ENCODE results near the gene ACP7.
"Not testable (repeated sequence)": the region's sequence is repeated elsewhere in the genome, so short reads cannot be mapped to it uniquely, and the experiment has no call there.

Gene ACP7

GRCh38 chr19:39078436-39079200 lies 5.5 kb upstream of the ACP7 start:
- DNase-seq: no peak

GRCh38 chr19:39080431-39080830 lies 3.7 kb upstream of the ACP7 start:
- DNase-seq: no peak

GRCh38 chr19:39082167-39082566 lies 2.0 kb upstream of the ACP7 start:
- no peak for DNase-seq

- DNase-seq: no peak
Measured at GRCh38 chr19:39082745-39083598, 1.2 kb upstream of the ACP7 start.

GRCh38 chr19:39083599-39083982 lies 577 bp upstream of the ACP7 start:
- DNase-seq: no peak

GRCh38 chr19:39084732-39085080 lies 538 bp downstream of the ACP7 start:
- DNase-seq: no peak

GRCh38 chr19:39085392-39085791 lies 1.2 kb downstream of the ACP7 start:
- no peak for DNase-seq

- no peak for DNase-seq
Measured at GRCh38 chr19:39086386-39086785, 2.2 kb downstream of the ACP7 start.

GRCh38 chr19:39087907-39088686 lies 3.9 kb downstream of the ACP7 start:
- DNase-seq: no peak

GRCh38 chr19:39090016-39090415 lies 5.8 kb downstream of the ACP7 start:
- DNase-seq: not testable (repeated sequence)

- DNase-seq: no peak
Measured at GRCh38 chr19:39090881-39091280, 6.7 kb downstream of the ACP7 start.

GRCh38 chr19:39095799-39096540 lies 11.8 kb downstream of the ACP7 start:
- not testable (repeated sequence) for DNase-seq

GRCh38 chr19:39097299-39097698 lies 13.1 kb downstream of the ACP7 start:
- no peak for DNase-seq

GRCh38 chr19:39097721-39098120 lies 13.6 kb downstream of the ACP7 start:
- DNase-seq: no peak

- DNase-seq: no peak
Measured at GRCh38 chr19:39098365-39099269, 14.4 kb downstream of the ACP7 start.

- no peak for DNase-seq
Measured at GRCh38 chr19:39099341-39099740, 15.2 kb downstream of the ACP7 start.

- DNase-seq: no peak
Measured at GRCh38 chr19:39100500-39101166, 16.5 kb downstream of the ACP7 start.

- no peak for DNase-seq
Measured at GRCh38 chr19:39103151-39103550, 19.0 kb downstream of the ACP7 start.

GRCh38 chr19:39104186-39104596 lies 20.0 kb downstream of the ACP7 start:
- no peak for DNase-seq

- DNase-seq: no peak
Measured at GRCh38 chr19:39106194-39106593, 22.0 kb downstream of the ACP7 start.

- no peak for DNase-seq
Measured at GRCh38 chr19:39109641-39110040, 25.5 kb downstream of the ACP7 start.
